GM19455 (cell line): ENCODE data around the gene TAB2.
A peak's percentile ranks its signal among the peaks of the same experiment; 100 is the strongest.
"Not testable (repeated sequence)": the region's sequence is repeated elsewhere in the genome, so short reads cannot be mapped to it uniquely, and the experiment has no call there.

Experiments used
- ATAC-seq: cut with Tn5 transposase; IDR thresholded peaks from one replicate; pipeline ENCODE4 v1.9.1; 2021; ENCODE audit not compliant: unreplicated experiment

TAB2 gene

GRCh38 chr6:149331871-149332270 lies 14.4 kb downstream of the TAB2 start:
- ATAC-seq, result no peak

GRCh38 chr6:149332602-149333265 lies 15.2 kb downstream of the TAB2 start:
- ATAC-seq, result no peak

- no peak for ATAC-seq
These were observed 15.7 kb downstream of the TAB2 start for GRCh38 chr6:149333266-149333620.

- ATAC-seq, result no peak
These were observed 16.7 kb downstream of the TAB2 start for GRCh38 chr6:149334201-149334600.

GRCh38 chr6:149334682-149335160 lies 17.2 kb downstream of the TAB2 start:
- no peak for ATAC-seq

- no peak for ATAC-seq
These were observed 18.6 kb downstream of the TAB2 start for GRCh38 chr6:149335924-149336608.

- no peak for ATAC-seq
These were observed 19.1 kb downstream of the TAB2 start for GRCh38 chr6:149336609-149336928.

DNA sequence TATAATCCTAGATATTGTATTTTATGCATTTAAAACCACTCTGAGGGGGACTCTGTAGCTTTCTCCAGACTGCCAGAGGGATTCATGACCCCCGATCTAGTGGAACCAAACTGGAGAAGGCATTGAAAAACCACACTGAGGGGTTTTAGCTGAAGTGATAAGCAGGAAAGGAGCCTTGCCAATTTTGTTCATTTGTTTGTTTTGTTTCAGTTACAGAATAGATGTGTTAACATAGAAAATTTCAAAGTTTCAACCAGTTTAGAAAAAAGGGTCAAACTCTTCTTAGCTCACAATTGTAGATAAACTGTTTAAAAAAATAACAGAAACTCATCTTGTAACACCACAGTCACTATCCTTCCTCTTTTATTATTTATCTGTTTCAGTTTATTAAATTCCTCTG lies 19.8 kb downstream of the TAB2 start:
- ATAC-seq, result no peak

GRCh38 chr6:149340200-149340599 lies 22.7 kb downstream of the TAB2 start:
- ATAC-seq, result no peak

DNA sequence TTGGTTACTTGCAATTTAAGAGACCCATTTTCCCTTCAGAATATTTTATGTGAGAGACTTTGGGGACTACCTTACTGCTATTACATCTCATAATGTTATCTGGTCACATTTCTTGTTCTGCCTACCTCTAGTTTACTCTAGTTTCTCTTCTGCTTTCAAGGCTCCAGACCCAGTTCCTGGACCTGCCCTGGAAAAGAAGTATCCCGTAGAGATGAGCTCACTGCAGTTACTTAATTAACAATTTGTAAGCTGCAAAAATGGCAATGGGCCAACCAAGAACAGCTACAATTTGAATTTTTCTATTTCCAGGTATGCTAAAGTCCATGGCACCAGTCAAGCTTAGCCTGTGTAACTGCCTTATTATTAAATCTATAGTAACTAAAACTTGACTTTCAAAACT lies 25.0 kb downstream of the TAB2 start:
- peak; percentile 56 for ATAC-seq

DNA sequence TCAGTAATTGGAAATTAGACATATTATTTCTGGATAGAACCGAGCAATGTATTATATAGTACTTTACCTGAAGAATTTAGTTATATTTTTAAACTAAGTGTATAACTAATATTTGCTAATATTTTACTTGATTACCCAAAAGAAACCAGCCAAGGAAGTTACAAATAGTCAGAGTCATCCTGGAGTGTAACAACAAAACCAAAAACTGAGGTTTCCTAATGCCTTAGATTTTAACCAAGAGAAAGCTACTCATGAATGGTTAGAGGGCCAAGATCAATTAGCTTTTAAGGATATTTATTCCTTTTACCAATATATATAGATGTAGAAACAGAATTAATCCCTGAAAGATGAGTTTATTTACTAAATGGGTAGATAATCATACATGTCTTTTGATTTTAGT lies 26.0 kb downstream of the TAB2 start:
- no peak for ATAC-seq

- ATAC-seq, result no peak
These were observed 28.6 kb downstream of the TAB2 start for GRCh38 chr6:149346078-149346477.

- ATAC-seq, result no peak
These were observed 29.6 kb downstream of the TAB2 start for GRCh38 chr6:149347067-149347466.

DNA sequence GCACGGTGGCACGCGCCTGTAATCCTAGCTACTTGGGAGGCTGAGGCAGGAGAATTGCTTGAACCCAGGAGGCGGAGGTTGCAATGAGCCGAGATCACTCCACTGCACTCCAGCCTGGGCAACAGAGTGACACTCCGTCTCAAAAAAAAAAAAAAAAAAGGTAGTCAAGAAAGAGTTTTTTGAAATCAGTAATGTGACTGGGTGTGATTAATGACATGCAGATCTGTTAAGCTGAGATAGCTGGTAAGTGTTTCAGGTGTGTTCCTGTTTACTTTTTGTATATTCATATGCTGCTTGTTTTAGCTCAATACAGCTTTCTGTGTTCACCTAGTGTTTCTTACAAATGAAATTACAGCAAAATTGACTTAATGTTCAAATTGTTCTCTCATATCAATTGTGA lies 31.8 kb downstream of the TAB2 start:
- not testable (repeated sequence) for ATAC-seq

DNA sequence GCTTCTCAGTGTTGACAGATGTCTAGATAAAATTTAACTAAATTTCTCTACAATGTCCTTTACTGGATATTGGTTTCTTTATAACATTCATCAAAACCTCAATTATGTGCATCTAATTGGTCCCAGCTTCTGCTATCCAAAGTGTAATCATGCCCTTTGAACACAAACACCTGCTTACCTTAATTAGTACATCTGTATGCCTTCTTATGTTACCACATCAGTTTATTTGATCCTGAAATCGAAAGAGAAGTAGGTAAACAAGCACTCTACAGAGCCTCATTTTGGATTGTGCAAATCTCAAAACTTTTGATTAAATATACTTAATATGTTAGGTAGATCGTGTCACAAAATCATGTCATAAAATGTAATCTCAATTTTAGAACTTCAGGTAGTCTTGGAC lies 36.5 kb downstream of the TAB2 start:
- ATAC-seq, result no peak

DNA sequence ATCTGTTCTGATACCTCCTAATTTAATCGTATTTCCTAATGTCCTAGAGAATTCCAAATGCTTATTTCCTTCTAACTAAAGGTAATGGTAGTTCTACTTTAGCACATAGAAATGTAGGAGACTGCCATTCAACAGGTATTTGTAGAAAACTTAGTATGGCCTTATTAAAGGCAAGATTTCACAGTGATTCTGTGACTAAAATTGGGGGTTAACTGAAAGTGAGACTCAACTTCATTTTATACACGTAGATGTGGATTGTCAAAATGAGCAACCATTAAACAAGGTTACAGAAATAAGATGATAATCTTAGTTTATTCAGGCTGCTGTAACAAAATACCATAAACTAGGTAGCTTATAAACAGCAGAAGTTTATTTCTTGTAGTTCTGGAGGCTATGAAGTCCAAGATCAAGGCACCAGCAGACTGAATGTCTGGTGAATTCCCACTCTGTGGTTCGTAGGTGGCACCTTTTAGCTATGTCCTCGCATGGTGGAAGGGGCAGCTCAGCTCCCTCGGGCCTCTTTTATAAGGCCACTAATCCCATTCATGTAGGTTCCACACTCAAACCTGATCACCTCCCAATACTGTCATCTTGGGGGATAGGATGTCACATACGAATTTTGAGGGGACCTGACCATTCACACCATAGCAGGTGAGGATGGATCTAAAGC lies 38.7 kb downstream of the TAB2 start:
- no peak for ATAC-seq

- no peak for ATAC-seq
These were observed 40.4 kb downstream of the TAB2 start for GRCh38 chr6:149357726-149358538.

DNA sequence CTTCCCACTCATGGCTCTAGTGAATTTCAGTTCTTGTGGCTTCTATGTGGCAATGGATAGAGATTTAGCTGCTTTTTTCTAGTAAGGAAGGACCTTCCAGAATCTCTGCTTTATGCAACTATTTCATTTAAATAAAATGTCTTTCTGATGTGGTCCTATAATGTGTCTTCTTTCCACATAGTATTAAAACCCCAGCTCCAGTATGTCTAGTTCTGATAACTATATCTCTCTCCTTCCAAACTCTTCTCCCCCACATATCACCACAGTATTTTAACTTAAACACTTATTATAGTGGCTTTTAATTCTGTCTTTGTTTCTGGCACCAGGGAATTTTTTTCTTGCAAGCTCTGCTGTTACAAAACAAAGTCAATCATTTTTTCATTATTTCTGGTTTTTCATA lies 41.9 kb downstream of the TAB2 start:
- no peak for ATAC-seq

DNA sequence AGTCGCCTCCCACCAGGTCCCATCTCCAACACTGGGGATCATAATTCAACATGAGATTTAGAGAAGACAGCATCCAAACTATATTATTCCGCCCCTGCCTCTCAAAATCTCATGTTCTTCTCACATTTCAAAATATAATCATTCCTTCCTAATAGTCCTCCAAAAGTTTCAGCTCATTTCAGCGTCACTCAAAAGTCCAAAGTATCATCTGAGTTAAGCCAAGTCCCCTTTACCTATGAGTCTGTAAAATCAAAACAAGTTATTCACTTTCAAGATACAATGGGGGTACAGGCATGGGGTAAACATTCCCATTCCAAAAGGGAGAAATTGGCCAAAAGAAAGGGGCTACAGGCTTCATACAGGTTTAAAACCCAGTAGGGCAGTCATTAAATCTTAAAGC lies 43.0 kb downstream of the TAB2 start:
- no peak for ATAC-seq

DNA sequence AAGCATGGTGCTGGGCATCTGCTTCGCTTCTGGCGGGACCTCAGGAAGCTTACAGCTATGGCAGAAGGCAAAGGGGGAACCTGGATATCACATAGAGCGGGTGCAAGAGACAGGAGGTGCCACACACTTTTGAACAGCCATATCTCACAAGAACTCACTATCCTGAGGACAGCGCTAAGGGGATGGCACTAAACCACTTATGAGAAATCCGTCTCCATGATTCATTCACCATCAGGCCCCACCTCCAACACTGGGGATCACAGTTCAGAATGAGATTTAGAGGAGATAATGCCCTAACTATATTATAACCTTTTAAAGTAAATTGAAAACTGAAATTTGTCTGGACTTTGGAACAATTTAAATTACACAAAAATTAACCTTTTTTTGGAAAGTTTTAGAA lies 44.8 kb downstream of the TAB2 start:
- no peak for ATAC-seq

GRCh38 chr6:149363154-149363553 lies 45.6 kb downstream of the TAB2 start:
- ATAC-seq, result no peak

DNA sequence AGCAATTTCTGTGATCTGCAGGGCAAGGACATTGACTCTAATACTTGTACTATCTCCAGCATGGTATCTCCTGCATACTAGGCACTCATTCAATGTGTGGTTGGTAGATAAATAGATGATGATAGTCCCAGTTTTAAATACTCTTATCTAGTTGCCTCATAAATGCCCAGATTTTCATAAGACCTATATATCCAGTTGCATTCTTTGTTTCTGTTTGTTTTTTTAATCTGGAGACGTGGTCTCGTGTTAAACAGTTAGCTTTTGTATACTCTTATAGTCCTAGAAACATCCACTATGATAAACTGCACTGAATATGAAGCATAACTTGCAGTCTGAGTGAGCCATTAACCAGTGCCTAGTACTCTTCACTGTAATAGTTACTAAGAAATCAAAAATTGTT lies 47.0 kb downstream of the TAB2 start:
- no peak for ATAC-seq
